Ovary (tissue), 3 donors: ENCODE measurements around the gene SMIM24.

Experiments
- POLR2A ChIP-seq: fragments of 450-650 bp; IDR thresholded peaks from one replicate; pipeline ENCODE4 v1.6.1; 2017; ENCODE audit warnings: antibody characterized with exemption, mild to moderate bottlenecking, moderate library complexity
- TF ChIP-seq, protein P1 (sequence below), 3 donors: fragments of 450-650 bp in 2 of 3; fragments of 200-600 bp in 1 of 3; IDR thresholded peaks; one replicate each; pipeline versions ENCODE4 v1.5.1 to v1.8.0; 2016 to 2022; ENCODE audit warnings: antibody characterized with exemption in 3 of 3, mild to moderate bottlenecking in 1 of 3
- donor health status: DM: no; HTN: no; CAD: no.

DNA sequence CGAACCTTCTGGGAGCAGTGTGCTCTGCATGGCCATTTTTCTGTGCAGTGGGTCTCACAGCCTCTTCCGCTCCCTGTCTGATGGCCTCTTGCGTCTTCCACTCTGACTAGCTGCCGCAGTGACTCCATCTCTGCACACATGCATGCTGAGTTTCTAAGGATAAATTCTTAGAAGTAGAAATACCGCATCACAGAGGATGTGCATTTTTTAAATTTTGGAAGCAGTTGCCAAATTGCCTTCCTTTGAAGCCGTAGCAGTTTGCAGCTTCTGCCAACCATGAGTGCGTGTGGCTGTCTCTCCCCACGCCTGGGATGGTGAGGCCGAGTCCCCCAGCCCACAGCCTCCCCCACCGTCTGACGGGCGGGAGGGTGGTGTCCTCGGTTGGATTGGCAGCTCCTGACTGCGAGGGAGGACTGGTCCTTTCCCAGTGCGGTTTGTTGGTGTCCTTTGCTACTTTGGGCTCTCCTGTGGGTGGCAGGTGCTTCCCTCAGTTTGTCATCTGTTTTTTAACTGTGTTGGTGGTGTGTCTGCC lies 35.6 kb upstream of the SMIM24 start:
- TF ChIP-seq, protein P1, sequence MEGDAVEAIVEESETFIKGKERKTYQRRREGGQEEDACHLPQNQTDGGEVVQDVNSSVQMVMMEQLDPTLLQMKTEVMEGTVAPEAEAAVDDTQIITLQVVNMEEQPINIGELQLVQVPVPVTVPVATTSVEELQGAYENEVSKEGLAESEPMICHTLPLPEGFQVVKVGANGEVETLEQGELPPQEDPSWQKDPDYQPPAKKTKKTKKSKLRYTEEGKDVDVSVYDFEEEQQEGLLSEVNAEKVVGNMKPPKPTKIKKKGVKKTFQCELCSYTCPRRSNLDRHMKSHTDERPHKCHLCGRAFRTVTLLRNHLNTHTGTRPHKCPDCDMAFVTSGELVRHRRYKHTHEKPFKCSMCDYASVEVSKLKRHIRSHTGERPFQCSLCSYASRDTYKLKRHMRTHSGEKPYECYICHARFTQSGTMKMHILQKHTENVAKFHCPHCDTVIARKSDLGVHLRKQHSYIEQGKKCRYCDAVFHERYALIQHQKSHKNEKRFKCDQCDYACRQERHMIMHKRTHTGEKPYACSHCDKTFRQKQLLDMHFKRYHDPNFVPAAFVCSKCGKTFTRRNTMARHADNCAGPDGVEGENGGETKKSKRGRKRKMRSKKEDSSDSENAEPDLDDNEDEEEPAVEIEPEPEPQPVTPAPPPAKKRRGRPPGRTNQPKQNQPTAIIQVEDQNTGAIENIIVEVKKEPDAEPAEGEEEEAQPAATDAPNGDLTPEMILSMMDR (IDR thresholded peaks at IDR 0.05), result no peak
- no peak for TF ChIP-seq POLR2A
